Measurements from ENCODE around the gene ST14. TPM values are rescaled to one million over a fixed set of nuclear protein-coding genes. Genes with fewer than 3 reads are reported as not detected.

ST14 gene
- total and polyA plus RNA-seq, 2 experiments from 2014 or later, result not detected

- in situ Hi-C loops (cut with MboI), result no loop called here
- DNase-seq, result no peak
- no peak overlapping the region for H3K4me3 ChIP-seq
- TF ChIP-seq EZH2 (IDR thresholded peaks at IDR 0.05; ENCODE audit: insufficient read depth, poor library complexity, severe bottlenecking) (no peak), EZH2phosphoT487 (IDR thresholded peaks at IDR 0.05; ENCODE audit: insufficient read depth, low read depth) (no peak)
- H3K4me2 ChIP-seq (ENCODE audit: unreplicated experiment), result no peak overlapping the region
- no peak overlapping the region for H3K9ac ChIP-seq
- no peaks in the 10 kb centered on the region for H3K9me3 ChIP-seq (ENCODE audit: low read depth)
- no peaks in the 10 kb centered on the region for H3K36me3 ChIP-seq (ENCODE audit: low read depth)
- H3K79me2 ChIP-seq (ENCODE audit: insufficient read depth), result no peaks in the 10 kb centered on the region
- H4K20me1 ChIP-seq (ENCODE audit: insufficient read depth), result no peaks in the 10 kb centered on the region
- peaks cover 9% of the 10 kb centered on the region for H3K27me3 ChIP-seq (replicated peaks; ENCODE audit: insufficient read depth)
- no peaks in the 10 kb centered on the region; the same call in 1 of the 2 replicates for H3F3A ChIP-seq (ENCODE audit: insufficient read depth)
- H3K9me2 ChIP-seq (ENCODE audit: insufficient read depth), result no peaks in the 10 kb centered on the region
- no peak overlapping the region for H3K27ac ChIP-seq
- peaks cover 9% of the 10 kb centered on the region for H3K4me1 ChIP-seq (ENCODE audit: insufficient read depth)
- H2AFZ ChIP-seq, result no peak overlapping the region
- 45% methylated on average over 11 of the region's 11 CpGs for whole genome bisulfite sequencing, 2 experiments (ENCODE audit: low coverage in 1 of 2, low lambda C conversion rate in 2 of 2, missing lambda C conversion rate in 2 of 2)
These were observed 24.5 kb downstream of the ST14 start for GRCh38 chr11:130183878-130184610.

GRCh38 chr11:130187096-130187495, 27.5 kb downstream of the ST14 start:
- Histone ChIP-seq H3K4me2 (ENCODE audit: unreplicated experiment) (no peak overlapping the region), H4K20me1 (ENCODE audit: insufficient read depth) (no peaks in the 10 kb centered on the region), H3K4me3 (no peak overlapping the region), H3K27ac (no peak overlapping the region), H3K79me2 (ENCODE audit: insufficient read depth) (no peaks in the 10 kb centered on the region), H3K9me2 (ENCODE audit: insufficient read depth) (no peaks in the 10 kb centered on the region), H3K4me1 (ENCODE audit: insufficient read depth) (peaks cover 4% of the 10 kb centered on the region; the same call in 1 of the 2 replicates), H3K9me3 (ENCODE audit: low read depth) (no peaks in the 10 kb centered on the region), H3K36me3 (ENCODE audit: low read depth) (no peaks in the 10 kb centered on the region), H2AFZ (no peak overlapping the region), H3K27me3 (replicated peaks; ENCODE audit: insufficient read depth) (peaks cover 9% of the 10 kb centered on the region), H3K9ac (no peak overlapping the region), H3F3A (ENCODE audit: insufficient read depth) (no peaks in the 10 kb centered on the region; the same call in 1 of the 2 replicates)
- no peak for TF ChIP-seq EZH2phosphoT487 (IDR thresholded peaks at IDR 0.05; ENCODE audit: insufficient read depth, low read depth)
- no peak for DNase-seq
- 92 to 93% methylated on average over 12 to 13 of the region's 13 CpGs for WGBS, 2 experiments (ENCODE audit: low coverage in 1 of 2, low lambda C conversion rate in 2 of 2, missing lambda C conversion rate in 2 of 2)
- in situ Hi-C loops (cut with MboI), result no loop called here

- in situ Hi-C loops (cut with MboI), result no loop called here
- Histone ChIP-seq H3K4me1 (ENCODE audit: insufficient read depth) (no peaks in the 10 kb centered on the region), H3F3A (ENCODE audit: insufficient read depth) (no peaks in the 10 kb centered on the region), H3K9me2 (ENCODE audit: insufficient read depth) (no peaks in the 10 kb centered on the region), H2AFZ (no peak overlapping the region), H3K9me3 (ENCODE audit: low read depth) (no peaks in the 10 kb centered on the region), H3K36me3 (ENCODE audit: low read depth) (no peaks in the 10 kb centered on the region), H4K20me1 (ENCODE audit: insufficient read depth) (no peaks in the 10 kb centered on the region), H3K9ac (no peak overlapping the region), H3K4me2 (ENCODE audit: unreplicated experiment) (no peak overlapping the region), H3K27me3 (replicated peaks; ENCODE audit: insufficient read depth) (peaks cover 9% of the 10 kb centered on the region), H3K27ac (no peak overlapping the region), H3K79me2 (ENCODE audit: insufficient read depth) (no peaks in the 10 kb centered on the region), H3K4me3 (no peak overlapping the region)
- TF ChIP-seq EZH2phosphoT487 (IDR thresholded peaks at IDR 0.05; ENCODE audit: insufficient read depth, low read depth) (no peak), EZH2 (IDR thresholded peaks at IDR 0.05; ENCODE audit: insufficient read depth, poor library complexity, severe bottlenecking) (no peak)
- no peak for DNase-seq
- 86 to 89% methylated on average over 14 of the region's 14 CpGs for WGBS, 2 experiments (ENCODE audit: low coverage in 1 of 2, low lambda C conversion rate in 2 of 2, missing lambda C conversion rate in 2 of 2)
These were observed 28.5 kb downstream of the ST14 start for GRCh38 chr11:130188047-130188446.

- Histone ChIP-seq H3K9ac (no peak overlapping the region), H3K4me3 (no peak overlapping the region), H4K20me1 (ENCODE audit: insufficient read depth) (no peaks in the 10 kb centered on the region), H3K79me2 (ENCODE audit: insufficient read depth) (no peaks in the 10 kb centered on the region), H3K27me3 (replicated peaks; ENCODE audit: insufficient read depth) (peaks cover 6% of the 10 kb centered on the region), H3K9me2 (ENCODE audit: insufficient read depth) (no peaks in the 10 kb centered on the region), H3K9me3 (ENCODE audit: low read depth) (no peaks in the 10 kb centered on the region), H2AFZ (no peak overlapping the region), H3K4me2 (ENCODE audit: unreplicated experiment) (no peak overlapping the region), H3K36me3 (ENCODE audit: low read depth) (no peaks in the 10 kb centered on the region), H3K4me1 (ENCODE audit: insufficient read depth) (no peaks in the 10 kb centered on the region), H3F3A (ENCODE audit: insufficient read depth) (no peaks in the 10 kb centered on the region), H3K27ac (no peak overlapping the region)
- no peak for TF ChIP-seq EZH2 (IDR thresholded peaks at IDR 0.05; ENCODE audit: insufficient read depth, poor library complexity, severe bottlenecking)
- TF ChIP-seq EZH2phosphoT487 (IDR thresholded peaks at IDR 0.05; ENCODE audit: insufficient read depth, low read depth), result no peak
- no peak for DNase-seq
- in situ Hi-C loops (cut with MboI), result no loop called here
- 82 to 84% methylated on average over 18 to 19 of the region's 19 CpGs for WGBS, 2 experiments (ENCODE audit: low coverage in 1 of 2, low lambda C conversion rate in 2 of 2, missing lambda C conversion rate in 2 of 2)
These were observed 29.2 kb downstream of the ST14 start for GRCh38 chr11:130188585-130189347.
